ENCODE results near the gene SLC11A1.

DNA sequence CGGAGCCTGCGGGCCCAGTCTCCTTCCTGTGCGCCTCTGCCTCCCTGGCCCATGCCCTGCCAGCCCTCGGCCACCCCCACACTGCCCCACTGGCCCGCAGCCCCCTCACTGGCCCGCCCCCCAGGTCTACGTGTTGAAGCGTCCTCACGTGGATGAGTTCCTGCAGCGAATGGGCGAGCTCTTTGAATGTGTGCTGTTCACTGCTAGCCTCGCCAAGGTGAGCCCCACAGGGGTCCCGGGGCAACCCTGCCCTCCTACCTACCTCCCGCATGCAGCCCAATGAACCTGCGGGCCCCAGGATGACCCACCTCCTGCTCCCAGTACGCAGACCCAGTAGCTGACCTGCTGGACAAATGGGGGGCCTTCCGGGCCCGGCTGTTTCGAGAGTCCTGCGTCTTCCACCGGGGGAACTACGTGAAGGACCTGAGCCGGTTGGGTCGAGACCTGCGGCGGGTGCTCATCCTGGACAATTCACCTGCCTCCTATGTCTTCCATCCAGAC lies 20.9 kb downstream of the SLC11A1 start:
- TF ChIP-seq CTCF (IDR thresholded peaks at IDR 0.05) (no peak), POLR2A (IDR thresholded peaks at IDR 0.05; ENCODE audit: low read depth) (no peak), POLR2AphosphoS5 (IDR thresholded peaks at IDR 0.05) (no peak)
